H9 (cell line): Measurements from ENCODE around the gene DUSP10. TPM values are rescaled to one million over a fixed set of nuclear protein-coding genes. Genes with fewer than 3 reads are reported as not detected.

Experiments used
- DNase-seq: peaks from one replicate; pipeline ENCODE4 v3.0.0-alpha.2; 2017
- H2AFZ ChIP-seq: one replicate; pipeline ENCODE4 v1.6.1; 2013; ENCODE audit warnings: mild to moderate bottlenecking, low read length, control low read depth, moderate library complexity
- H2AK5ac ChIP-seq: 2 replicates; pipeline ENCODE4 v1.6.1; 2013; ENCODE audit warnings: low read length, control low read depth, mixed read lengths; ENCODE audit not compliant: insufficient read length
- H2BK120ac ChIP-seq: one replicate; pipeline ENCODE4 v1.6.1; 2013; ENCODE audit warnings: low read depth, mild to moderate bottlenecking, low read length, control low read depth, inconsistent platforms; ENCODE audit not compliant: poor library complexity, severe bottlenecking
- H2BK12ac ChIP-seq: 2 replicates; pipeline ENCODE4 v1.6.1; 2013; ENCODE audit warnings: low read length, control low read depth, mixed read lengths, low read depth; ENCODE audit not compliant: insufficient read length
- H2BK15ac ChIP-seq: 2 replicates; pipeline ENCODE4 v1.6.1; 2013; ENCODE audit warnings: low read depth, low read length, control low read depth
- H2BK20ac ChIP-seq: one replicate; pipeline ENCODE4 v1.6.1; 2013; ENCODE audit warnings: low read depth, mild to moderate bottlenecking, low read length, control low read depth, inconsistent platforms; ENCODE audit not compliant: poor library complexity, severe bottlenecking
- H2BK5ac ChIP-seq: 2 replicates; pipeline ENCODE4 v1.6.1; 2013; ENCODE audit warnings: low read length, control low read depth, mixed read lengths; ENCODE audit not compliant: insufficient read length
- H3K14ac ChIP-seq: 2 replicates; pipeline ENCODE4 v1.6.1; 2013; ENCODE audit warnings: low read length, control low read depth; ENCODE audit not compliant: insufficient read depth
- H3K18ac ChIP-seq: 2 replicates; pipeline ENCODE4 v1.6.1; 2013; ENCODE audit warnings: low read depth, mild to moderate bottlenecking, mixed read lengths, low read length, control low read depth; ENCODE audit not compliant: insufficient read length
- H3K23ac ChIP-seq: 2 replicates; pipeline ENCODE4 v1.6.1; 2013; ENCODE audit warnings: low read length, control low read depth, mixed read lengths, low read depth; ENCODE audit not compliant: insufficient read length
- H3K23me2 ChIP-seq: 2 replicates; pipeline ENCODE4 v1.6.1; 2013; ENCODE audit warnings: low read depth, mild to moderate bottlenecking, mixed read lengths, low read length, control low read depth; ENCODE audit not compliant: insufficient read length, poor library complexity, severe bottlenecking
- H3K27ac ChIP-seq: 2 replicates; pipeline ENCODE4 v1.5.1; 2013; ENCODE audit warnings: low read length, control low read depth, mixed read lengths, low read depth; ENCODE audit not compliant: insufficient read length
- H3K27me3 ChIP-seq: 2 replicates; pipeline ENCODE4 v1.6.1; 2013; ENCODE audit warnings: low read length, control low read depth, inconsistent platforms; ENCODE audit not compliant: insufficient read depth
- H3K4ac ChIP-seq: 2 replicates; pipeline ENCODE4 v1.6.1; 2013; ENCODE audit warnings: low read depth, mild to moderate bottlenecking, control low read depth, inconsistent platforms, low read length, moderate library complexity
- H3K4me1 ChIP-seq: 2 replicates; pipeline ENCODE4 v1.6.1; 2013; ENCODE audit warnings: low read length, control low read depth, inconsistent platforms; ENCODE audit not compliant: insufficient read depth
- H3K4me2 ChIP-seq: 2 replicates; pipeline ENCODE4 v1.6.1; 2013; ENCODE audit warnings: low read length, control low read depth, mixed read lengths; ENCODE audit not compliant: insufficient read length, insufficient read depth
- H3K56ac ChIP-seq: 2 replicates; pipeline ENCODE4 v1.6.1; 2013; ENCODE audit warnings: low read depth, mild to moderate bottlenecking, mixed read lengths, low read length, control low read depth; ENCODE audit not compliant: insufficient read length
- H3K79me1 ChIP-seq: 2 replicates; pipeline ENCODE4 v1.6.1; 2013; ENCODE audit warnings: low read depth, mild to moderate bottlenecking, moderate library complexity, low read length, control low read depth, inconsistent platforms; ENCODE audit not compliant: insufficient read depth, poor library complexity, severe bottlenecking
- H3K79me2 ChIP-seq: 2 replicates; pipeline ENCODE4 v1.6.1; 2013; ENCODE audit warnings: low read length, control low read depth, inconsistent platforms; ENCODE audit not compliant: insufficient read depth
- H3K9ac ChIP-seq: 2 replicates; pipeline ENCODE4 v1.6.1; 2013; ENCODE audit warnings: low read length, control low read depth, mixed read lengths; ENCODE audit not compliant: insufficient read length; ENCODE audit errors: extremely low read depth
- H3K9me3 ChIP-seq: one replicate; pipeline ENCODE4 v1.6.1; 2013; ENCODE audit warnings: low read depth, low read length, inconsistent platforms; ENCODE audit not compliant: control insufficient read depth
- H3T11ph ChIP-seq: one replicate; pipeline ENCODE4 v1.6.1; 2013; ENCODE audit warnings: mild to moderate bottlenecking, low read length, control low read depth, inconsistent platforms
- H4K20me1 ChIP-seq: one replicate; pipeline ENCODE4 v1.6.1; 2013; ENCODE audit not compliant: control insufficient read depth, insufficient read length, insufficient read depth
- H4K5ac ChIP-seq: 2 replicates; pipeline ENCODE4 v1.6.1; 2013; ENCODE audit warnings: low read depth, mild to moderate bottlenecking, mixed read lengths, low read length, control low read depth; ENCODE audit not compliant: insufficient read length
- H4K8ac ChIP-seq: replicated peaks from 2 replicates; pipeline ENCODE4 v1.6.1; 2013; ENCODE audit warnings: low read length, control low read depth, mixed read lengths, low read depth; ENCODE audit not compliant: insufficient read length
- H4K91ac ChIP-seq: 2 replicates; pipeline ENCODE4 v1.6.1; 2013; ENCODE audit warnings: low read depth, mild to moderate bottlenecking, moderate library complexity, mixed read lengths, low read length, control low read depth; ENCODE audit not compliant: insufficient read length
- H3K27ac Mint-ChIP-seq, 3 experiments: 2 replicates in 2 of 3; 3 replicates in 1 of 3; pipeline ENCODE4 v1.8.0; 2020 to 2021; ENCODE audit warnings: mixed read lengths in 3 of 3, mild to moderate bottlenecking in 1 of 3, moderate library complexity in 1 of 3
- H3K27me3 Mint-ChIP-seq: 2 replicates; pipeline ENCODE4 v1.8.0; 2021; ENCODE audit warnings: low read depth, mild to moderate bottlenecking, moderate library complexity, mixed read lengths
- H3K36me3 Mint-ChIP-seq, 3 experiments: 2 replicates in 2 of 3; 3 replicates in 1 of 3; pipeline ENCODE4 v1.8.0; 2020 to 2021; ENCODE audit warnings: low read depth in 3 of 3, mixed read lengths in 3 of 3; ENCODE audit not compliant: insufficient read depth in 1 of 3
- H3K4me1 Mint-ChIP-seq, 2 experiments: 2 replicates each; pipeline ENCODE4 v1.8.0; 2020; ENCODE audit warnings: mixed read lengths in 2 of 2
- H3K4me3 Mint-ChIP-seq, 2 experiments: 2 replicates in 1 of 2; 3 replicates in 1 of 2; pipeline ENCODE4 v1.8.0; 2020 to 2021; ENCODE audit warnings: mild to moderate bottlenecking in 2 of 2, mixed read lengths in 2 of 2, moderate library complexity in 1 of 2
- H3K9me3 Mint-ChIP-seq, 2 experiments: 2 replicates in 1 of 2; 3 replicates in 1 of 2; pipeline ENCODE4 v1.8.0; 2020; ENCODE audit warnings: mild to moderate bottlenecking in 2 of 2, mixed read lengths in 2 of 2, moderate library complexity in 1 of 2
- WGBS: extraction: QIAGEN DNeasy Blood & Tissue Kit; methylation state at CpG from one replicate; pipeline ENCODE4 v1.1.7; 2013; ENCODE audit warnings: missing lambda C conversion rate, low lambda C conversion rate, mixed read lengths; ENCODE audit not compliant: insufficient read length; ENCODE audit errors: extremely low coverage; 5-methylcytosine and 5-hydroxymethylcytosine counted together
- total RNA-seq: library from RNA; stranded (reverse); gene quantifications from 2 replicates; pipeline ENCODE4 v1.2.1, GENCODE V29; 2021
- TF ChIP-seq, protein P1 (sequence below): fragments of 200-600 bp; sonication (generic); conservative IDR thresholded peaks from 3 replicates; pipeline ENCODE4 v1.8.0; 2021; ENCODE audit warnings: antibody characterized with exemption, mild to moderate bottlenecking

DUSP10 gene
- total RNA-seq, 1 experiment from 2014 or later = 2.0 TPM

- Histone ChIP-seq H2BK120ac (no peak overlapping the region), H3K9me3 (no peaks in the 10 kb centered on the region), H3K79me1 (no peaks in the 10 kb centered on the region), H3K4me2 (no peak overlapping the region), H2BK20ac (no peak overlapping the region), H4K5ac (no peak overlapping the region), H3K27me3 (no peaks in the 10 kb centered on the region), H3K18ac (no peak overlapping the region), H2AK5ac (no peak overlapping the region), H3K79me2 (no peaks in the 10 kb centered on the region), H3K4me1 (no peaks in the 10 kb centered on the region), H3K56ac (no peak overlapping the region), H3T11ph (no peak overlapping the region), H3K4ac (no peak overlapping the region), H2AFZ (no peak overlapping the region), H2BK12ac (no peak overlapping the region), H3K23ac (no peak overlapping the region), H2BK15ac (no peak overlapping the region), H3K14ac (no peak overlapping the region), H2BK5ac (no peak overlapping the region), H4K20me1 (no peaks in the 10 kb centered on the region), H4K91ac (no peak overlapping the region), H4K8ac (no peak overlapping the region), H3K9ac (no peak overlapping the region), H3K27ac (no peak overlapping the region), H3K23me2 (no peaks in the 10 kb centered on the region)
- Mint-ChIP-seq H3K4me1 (no peaks in the 10 kb centered on the region), H3K4me3 (no peak overlapping the region), H3K27ac (no peak overlapping the region), H3K27me3 (no peaks in the 10 kb centered on the region), H3K36me3 (no peaks in the 10 kb centered on the region), H3K9me3 (no peaks in the 10 kb centered on the region)
- WGBS = no CpG with 5 or more reads among the region's 2 CpGs
- no peak for DNase-seq
- TF ChIP-seq, protein P1, sequence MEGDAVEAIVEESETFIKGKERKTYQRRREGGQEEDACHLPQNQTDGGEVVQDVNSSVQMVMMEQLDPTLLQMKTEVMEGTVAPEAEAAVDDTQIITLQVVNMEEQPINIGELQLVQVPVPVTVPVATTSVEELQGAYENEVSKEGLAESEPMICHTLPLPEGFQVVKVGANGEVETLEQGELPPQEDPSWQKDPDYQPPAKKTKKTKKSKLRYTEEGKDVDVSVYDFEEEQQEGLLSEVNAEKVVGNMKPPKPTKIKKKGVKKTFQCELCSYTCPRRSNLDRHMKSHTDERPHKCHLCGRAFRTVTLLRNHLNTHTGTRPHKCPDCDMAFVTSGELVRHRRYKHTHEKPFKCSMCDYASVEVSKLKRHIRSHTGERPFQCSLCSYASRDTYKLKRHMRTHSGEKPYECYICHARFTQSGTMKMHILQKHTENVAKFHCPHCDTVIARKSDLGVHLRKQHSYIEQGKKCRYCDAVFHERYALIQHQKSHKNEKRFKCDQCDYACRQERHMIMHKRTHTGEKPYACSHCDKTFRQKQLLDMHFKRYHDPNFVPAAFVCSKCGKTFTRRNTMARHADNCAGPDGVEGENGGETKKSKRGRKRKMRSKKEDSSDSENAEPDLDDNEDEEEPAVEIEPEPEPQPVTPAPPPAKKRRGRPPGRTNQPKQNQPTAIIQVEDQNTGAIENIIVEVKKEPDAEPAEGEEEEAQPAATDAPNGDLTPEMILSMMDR = no peak
These were observed 20.2 kb upstream of the DUSP10 start for GRCh38 chr1:221762121-221762520.
